GM23338 (cell line): ENCODE results near the gene TSPOAP1.

ENCODE experiments used
- CREB1 ChIP-seq: fragments of 250-450 bp; sonication (Bioruptor Pico); IDR thresholded peaks from 2 replicates; pipeline ENCODE4 v1.5.0; 2020; ENCODE audit warnings: low read depth, mild to moderate bottlenecking, moderate library complexity
- CTCF ChIP-seq, 2 experiments: fragments of 200-600 bp in 1 of 2; sonication (generic) in 1 of 2; conservative IDR thresholded peaks; 2 replicates each; pipeline versions ENCODE4 v1.5.1 to v1.6.1; 2016 to 2017; ENCODE audit warnings: antibody characterized with exemption in 2 of 2, low read depth in 2 of 2, mild to moderate bottlenecking in 2 of 2, moderate library complexity in 1 of 2
- EZH2 ChIP-seq: fragments of 200-600 bp; sonication (generic); IDR thresholded peaks from one replicate; pipeline ENCODE4 v1.8.0; 2017; ENCODE audit warnings: antibody characterized with exemption, mild to moderate bottlenecking, low read depth; ENCODE audit not compliant: unreplicated experiment
- POLR2AphosphoS5 ChIP-seq: IDR thresholded peaks from 2 replicates; pipeline ENCODE4 v1.6.1; 2016; ENCODE audit warnings: antibody characterized with exemption, low read depth

- TF ChIP-seq EZH2 (no peak), POLR2AphosphoS5 (no peak), CTCF (conservative IDR thresholded peaks at IDR 0.05; ENCODE audit: low read depth in 2 of 2) (no peak), CREB1 (CRISPR knock-in tag) (no peak)
Observed at GRCh38 chr17:58291246-58291645, 37.3 kb downstream of the TSPOAP1 start.
